Measurements from ENCODE around the gene TREM1.

GRCh38 chr6:41266541-41266940 lies 19.9 kb downstream of the TREM1 start:
- no peak for TF ChIP-seq CTCF (IDR thresholded peaks at IDR 0.05)
- no peak for TF ChIP-seq POLR2A (IDR thresholded peaks at IDR 0.05)
